Measurements from ENCODE around the gene CTCF. TPM values are rescaled to one million over a fixed set of nuclear protein-coding genes. Genes with fewer than 3 reads are reported as not detected.
"Not testable (repeated sequence)": the region's sequence is repeated elsewhere in the genome, so short reads cannot be mapped to it uniquely, and the experiment has no call there.

Gene CTCF, protein sequence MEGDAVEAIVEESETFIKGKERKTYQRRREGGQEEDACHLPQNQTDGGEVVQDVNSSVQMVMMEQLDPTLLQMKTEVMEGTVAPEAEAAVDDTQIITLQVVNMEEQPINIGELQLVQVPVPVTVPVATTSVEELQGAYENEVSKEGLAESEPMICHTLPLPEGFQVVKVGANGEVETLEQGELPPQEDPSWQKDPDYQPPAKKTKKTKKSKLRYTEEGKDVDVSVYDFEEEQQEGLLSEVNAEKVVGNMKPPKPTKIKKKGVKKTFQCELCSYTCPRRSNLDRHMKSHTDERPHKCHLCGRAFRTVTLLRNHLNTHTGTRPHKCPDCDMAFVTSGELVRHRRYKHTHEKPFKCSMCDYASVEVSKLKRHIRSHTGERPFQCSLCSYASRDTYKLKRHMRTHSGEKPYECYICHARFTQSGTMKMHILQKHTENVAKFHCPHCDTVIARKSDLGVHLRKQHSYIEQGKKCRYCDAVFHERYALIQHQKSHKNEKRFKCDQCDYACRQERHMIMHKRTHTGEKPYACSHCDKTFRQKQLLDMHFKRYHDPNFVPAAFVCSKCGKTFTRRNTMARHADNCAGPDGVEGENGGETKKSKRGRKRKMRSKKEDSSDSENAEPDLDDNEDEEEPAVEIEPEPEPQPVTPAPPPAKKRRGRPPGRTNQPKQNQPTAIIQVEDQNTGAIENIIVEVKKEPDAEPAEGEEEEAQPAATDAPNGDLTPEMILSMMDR
- polyA plus RNA-seq (2013, experiment 1 of 2): 65.6 TPM
- 66.3 TPM for polyA plus RNA-seq (2013, experiment 2 of 2)

DNA sequence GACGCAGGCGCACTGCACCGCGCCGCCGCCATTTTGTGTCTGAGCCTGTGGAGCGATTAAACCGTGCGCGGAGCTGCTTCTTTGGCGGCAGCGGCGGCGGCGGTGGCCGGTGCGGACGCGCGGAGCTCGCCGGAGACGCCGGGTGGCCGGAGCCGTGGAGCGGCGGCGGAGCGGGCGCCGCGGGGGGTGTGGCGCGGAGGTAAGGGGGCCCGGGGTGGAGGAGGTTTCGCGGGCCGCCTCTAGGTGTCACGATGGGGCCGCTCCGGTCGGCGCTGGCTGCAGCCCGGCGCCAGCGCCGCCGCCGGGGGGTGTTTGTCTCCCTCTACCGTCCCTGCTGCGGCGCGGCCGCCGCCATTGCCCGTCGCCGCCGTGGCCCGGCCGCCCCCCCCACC is at the start of gene CTCF:
CTCF (plus strand) TSS at position 1 of the 392 bp plus-strand sequence. CDS start 48,307 bp downstream, outside the sequence.
- H3K9ac ChIP-seq (ENCODE audit: low read length): peak within 1 kb of the TSS; percentile 98
- H3K4me1 ChIP-seq (ENCODE audit: control insufficient read depth, low read depth, low read length): peaks cover 2% of the 10 kb centered on the region
- H3K79me2 ChIP-seq (ENCODE audit: control insufficient read depth, insufficient read depth, low read length): peaks cover 48% of the 10 kb centered on the region
- H2AK5ac ChIP-seq (ENCODE audit: low read length): no peak within 1 kb of the TSS
- peak within 1 kb of the TSS; percentile 88 for H2BK5ac ChIP-seq (ENCODE audit: low read length)
- peak; percentile 80 for DNase-seq
- peak within 1 kb of the TSS; percentile 58 for H4K8ac ChIP-seq (ENCODE audit: low read depth, low read length)
- H3K4me2 ChIP-seq (ENCODE audit: low read length): peak within 1 kb of the TSS; percentile 85
- peak within 1 kb of the TSS; percentile 93 for H3K18ac ChIP-seq (ENCODE audit: low read length)
- peak within 1 kb of the TSS; percentile 99 for H3K4ac ChIP-seq (ENCODE audit: low read depth, low read length)
- no peaks in the 10 kb centered on the region for H3K27me3 ChIP-seq (ENCODE audit: insufficient read depth, low read length, poor library complexity)
- peak within 1 kb of the TSS; percentile 98 for H3K56ac ChIP-seq (ENCODE audit: low read length)
- peak within 1 kb of the TSS; percentile 76 for H2BK120ac ChIP-seq (ENCODE audit: low read depth, low read length)
- peak within 1 kb of the TSS; percentile 15 for H3K23ac ChIP-seq (ENCODE audit: low read length)
- H4K5ac ChIP-seq (ENCODE audit: low read length): no peak within 1 kb of the TSS
- peak within 1 kb of the TSS; percentile 100 for H3K27ac ChIP-seq (ENCODE audit: low read depth, low read length)
- H3K79me1 ChIP-seq (ENCODE audit: low read length): peaks cover 6% of the 10 kb centered on the region
- whole genome bisulfite sequencing (ENCODE audit: extremely low coverage, insufficient coverage, low lambda C conversion rate): no CpG with 5 or more reads among the region's 62 CpGs
- H3K36me3 ChIP-seq (ENCODE audit: control insufficient read depth, insufficient read depth, low read length): no peaks in the 10 kb centered on the region
- H2BK15ac ChIP-seq (replicated peaks; ENCODE audit: low read depth): no peak within 1 kb of the TSS
- peak within 1 kb of the TSS; percentile 77 for H3K4me3 ChIP-seq (ENCODE audit: low read length)

DNA sequence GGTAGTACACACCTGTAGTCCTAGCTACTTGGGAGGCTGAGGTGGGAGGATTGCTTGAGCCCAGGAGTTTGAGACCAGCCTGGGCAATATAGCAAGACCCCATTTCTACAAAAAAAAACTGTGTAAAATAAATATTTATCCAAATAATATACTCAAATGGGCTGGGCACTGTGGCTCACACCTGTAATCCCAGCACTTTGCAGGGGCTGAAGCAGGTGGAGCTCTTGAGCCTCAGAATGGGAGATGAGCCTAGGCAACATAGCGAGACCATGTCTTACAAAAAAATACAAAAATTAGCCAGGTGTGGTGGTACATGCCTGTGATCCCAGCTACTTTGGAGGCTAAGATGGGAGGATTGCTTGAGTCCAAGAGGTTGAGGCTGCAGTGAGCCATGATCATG is 48.4 kb upstream of the CTCF start:
- H3K23ac ChIP-seq (ENCODE audit: low read length); H2BK5ac ChIP-seq (ENCODE audit: low read length); H3K4me1 ChIP-seq (ENCODE audit: control insufficient read depth, low read depth, low read length); H3K18ac ChIP-seq (ENCODE audit: low read length); DNase-seq; H4K8ac ChIP-seq (ENCODE audit: low read depth, low read length); H3K27ac ChIP-seq (ENCODE audit: low read depth, low read length); H2BK15ac ChIP-seq (replicated peaks; ENCODE audit: low read depth); H3K36me3 ChIP-seq (ENCODE audit: control insufficient read depth, insufficient read depth, low read length); H3K4ac ChIP-seq (ENCODE audit: low read depth, low read length); H3K27me3 ChIP-seq (ENCODE audit: insufficient read depth, low read length, poor library complexity); H3K9ac ChIP-seq (ENCODE audit: low read length); H3K79me1 ChIP-seq (ENCODE audit: low read length); H2BK120ac ChIP-seq (ENCODE audit: low read depth, low read length); H2AK5ac ChIP-seq (ENCODE audit: low read length); H4K5ac ChIP-seq (ENCODE audit: low read length); H3K79me2 ChIP-seq (ENCODE audit: control insufficient read depth, insufficient read depth, low read length); H3K4me3 ChIP-seq (ENCODE audit: low read length); H3K56ac ChIP-seq (ENCODE audit: low read length); H3K4me2 ChIP-seq (ENCODE audit: low read length): not testable (repeated sequence)
- no CpG with 5 or more reads among the region's 1 CpG for WGBS (ENCODE audit: extremely low coverage, insufficient coverage, low lambda C conversion rate)

DNA sequence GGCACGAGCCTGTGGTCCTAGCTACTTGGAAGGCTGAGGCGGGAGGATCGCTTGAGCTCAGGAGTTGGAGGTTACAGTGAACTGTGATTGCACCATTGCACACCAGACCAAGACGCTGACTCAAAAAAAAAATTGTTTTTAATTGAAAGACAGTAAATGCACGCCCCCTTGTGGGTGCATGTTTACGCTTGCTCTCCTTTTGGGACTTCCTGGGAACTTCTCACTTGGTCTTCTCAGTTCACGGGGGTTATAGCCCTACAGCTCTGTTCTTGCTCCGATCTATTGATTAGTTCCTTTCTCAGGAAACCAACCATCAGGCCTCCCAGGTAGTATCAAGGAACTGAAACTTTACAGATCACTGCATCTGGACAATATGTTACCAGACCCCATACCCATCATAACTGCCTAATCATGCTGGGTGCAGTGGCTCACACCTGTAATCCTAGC is 47.9 kb upstream of the CTCF start:
- Histone ChIP-seq H3K18ac (ENCODE audit: low read length) (no peak overlapping the region), H3K79me1 (ENCODE audit: low read length) (no peaks in the 10 kb centered on the region), H3K4me2 (ENCODE audit: low read length) (no peak overlapping the region), H3K4me1 (ENCODE audit: control insufficient read depth, low read depth, low read length) (no peaks in the 10 kb centered on the region), H3K4ac (ENCODE audit: low read depth, low read length) (no peak overlapping the region), H2BK120ac (ENCODE audit: low read depth, low read length) (no peak overlapping the region), H3K36me3 (ENCODE audit: control insufficient read depth, insufficient read depth, low read length) (no peaks in the 10 kb centered on the region), H2BK5ac (ENCODE audit: low read length) (no peak overlapping the region), H2BK15ac (replicated peaks; ENCODE audit: low read depth) (no peak overlapping the region), H2AK5ac (ENCODE audit: low read length) (no peak overlapping the region), H3K56ac (ENCODE audit: low read length) (no peak overlapping the region), H3K23ac (ENCODE audit: low read length) (no peak overlapping the region), H4K5ac (ENCODE audit: low read length) (no peak overlapping the region), H3K27me3 (ENCODE audit: insufficient read depth, low read length, poor library complexity) (no peaks in the 10 kb centered on the region), H3K27ac (ENCODE audit: low read depth, low read length) (no peak overlapping the region), H3K79me2 (ENCODE audit: control insufficient read depth, insufficient read depth, low read length) (no peaks in the 10 kb centered on the region), H3K9ac (ENCODE audit: low read length) (no peak overlapping the region), H4K8ac (ENCODE audit: low read depth, low read length) (no peak overlapping the region), H3K4me3 (ENCODE audit: low read length) (no peak overlapping the region)
- no CpG with 5 or more reads among the region's 8 CpGs for WGBS (ENCODE audit: extremely low coverage, insufficient coverage, low lambda C conversion rate)
- DNase-seq: peak; percentile 81

DNA sequence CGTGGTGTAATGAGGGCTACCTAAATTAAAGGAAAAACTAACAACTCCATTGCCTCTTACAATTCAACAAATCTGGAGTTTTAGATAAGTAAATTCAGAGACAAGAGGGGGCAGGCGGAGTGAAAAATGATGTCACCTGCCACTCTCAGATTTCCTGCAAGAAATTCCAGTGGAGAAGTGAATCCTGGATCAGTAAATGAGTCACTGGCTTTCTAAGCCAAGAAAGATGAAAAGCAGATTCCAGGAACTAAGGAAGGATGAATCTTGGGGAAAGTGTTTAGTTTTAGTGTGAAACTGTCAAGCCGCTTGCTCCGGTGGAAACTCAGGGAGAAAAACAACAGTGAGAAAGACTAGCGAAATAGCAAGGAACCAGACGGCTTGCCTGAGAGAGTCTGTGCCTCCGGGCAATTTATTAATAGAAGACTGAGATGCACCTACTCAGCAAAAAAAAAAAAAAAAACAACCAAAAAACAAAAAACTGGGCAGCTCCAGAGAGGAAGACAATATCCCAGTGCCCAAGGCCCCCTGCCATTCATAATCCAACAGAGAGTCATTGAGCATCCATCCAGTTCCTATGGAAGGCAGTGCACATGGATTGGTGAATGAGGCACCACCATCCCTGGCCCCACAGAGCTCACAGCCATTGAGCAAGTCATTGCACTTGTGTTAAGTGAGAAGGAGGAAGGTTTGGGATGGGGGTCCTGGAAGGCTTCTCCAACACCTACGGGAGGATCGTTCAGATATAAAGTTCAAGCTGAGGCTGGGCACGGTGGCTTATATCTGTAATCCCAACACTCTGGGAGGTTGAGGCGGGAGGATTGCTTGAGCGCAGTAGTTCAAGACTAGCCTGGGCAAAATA is 45.8 kb upstream of the CTCF start:
- Histone ChIP-seq H2BK120ac (ENCODE audit: low read depth, low read length) (no peak overlapping the region), H3K9ac (ENCODE audit: low read length) (no peak overlapping the region), H4K8ac (ENCODE audit: low read depth, low read length) (no peak overlapping the region), H3K4ac (ENCODE audit: low read depth, low read length) (no peak overlapping the region), H2AK5ac (ENCODE audit: low read length) (no peak overlapping the region), H4K5ac (ENCODE audit: low read length) (no peak overlapping the region), H3K56ac (ENCODE audit: low read length) (no peak overlapping the region), H3K27me3 (ENCODE audit: insufficient read depth, low read length, poor library complexity) (no peaks in the 10 kb centered on the region), H2BK15ac (replicated peaks; ENCODE audit: low read depth) (no peak overlapping the region), H3K79me1 (ENCODE audit: low read length) (no peaks in the 10 kb centered on the region), H3K79me2 (ENCODE audit: control insufficient read depth, insufficient read depth, low read length) (no peaks in the 10 kb centered on the region), H3K36me3 (ENCODE audit: control insufficient read depth, insufficient read depth, low read length) (no peaks in the 10 kb centered on the region), H3K4me3 (ENCODE audit: low read length) (no peak overlapping the region), H3K23ac (ENCODE audit: low read length) (no peak overlapping the region), H3K4me1 (ENCODE audit: control insufficient read depth, low read depth, low read length) (no peaks in the 10 kb centered on the region), H3K27ac (ENCODE audit: low read depth, low read length) (no peak overlapping the region), H2BK5ac (ENCODE audit: low read length) (no peak overlapping the region), H3K4me2 (ENCODE audit: low read length) (no peak overlapping the region), H3K18ac (ENCODE audit: low read length) (no peak overlapping the region)
- no peak for DNase-seq
- no CpG with 5 or more reads among the region's 12 CpGs for WGBS (ENCODE audit: extremely low coverage, insufficient coverage, low lambda C conversion rate)

DNA sequence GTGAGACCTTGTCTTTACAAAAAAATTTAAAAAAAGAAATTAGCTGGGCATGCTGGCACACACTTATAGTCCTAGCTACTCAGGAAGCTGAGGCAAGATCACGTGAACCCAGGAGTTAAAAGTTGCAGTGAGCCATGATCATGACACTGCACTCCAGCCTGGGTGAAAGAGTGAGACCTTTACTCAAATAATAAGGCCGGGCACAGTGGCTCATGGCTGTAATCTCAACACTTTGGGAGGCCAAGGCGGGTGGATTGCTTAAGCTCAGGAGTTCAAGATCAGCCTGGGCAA is 45.2 kb upstream of the CTCF start:
- no CpG with 5 or more reads among the region's 3 CpGs for WGBS (ENCODE audit: extremely low coverage, insufficient coverage, low lambda C conversion rate)
- Histone ChIP-seq H2AK5ac (ENCODE audit: low read length) (no peak overlapping the region), H3K9ac (ENCODE audit: low read length) (no peak overlapping the region), H3K4me1 (ENCODE audit: control insufficient read depth, low read depth, low read length) (no peaks in the 10 kb centered on the region), H3K4me2 (ENCODE audit: low read length) (no peak overlapping the region), H3K27ac (ENCODE audit: low read depth, low read length) (no peak overlapping the region), H3K79me2 (ENCODE audit: control insufficient read depth, insufficient read depth, low read length) (no peaks in the 10 kb centered on the region), H2BK120ac (ENCODE audit: low read depth, low read length) (no peak overlapping the region), H3K4ac (ENCODE audit: low read depth, low read length) (no peak overlapping the region), H3K27me3 (ENCODE audit: insufficient read depth, low read length, poor library complexity) (no peaks in the 10 kb centered on the region), H2BK5ac (ENCODE audit: low read length) (no peak overlapping the region), H3K23ac (ENCODE audit: low read length) (no peak overlapping the region), H4K8ac (ENCODE audit: low read depth, low read length) (no peak overlapping the region), H3K56ac (ENCODE audit: low read length) (no peak overlapping the region), H3K36me3 (ENCODE audit: control insufficient read depth, insufficient read depth, low read length) (no peaks in the 10 kb centered on the region), H3K18ac (ENCODE audit: low read length) (no peak overlapping the region), H3K4me3 (ENCODE audit: low read length) (no peak overlapping the region), H4K5ac (ENCODE audit: low read length) (no peak overlapping the region), H3K79me1 (ENCODE audit: low read length) (no peaks in the 10 kb centered on the region), H2BK15ac (replicated peaks; ENCODE audit: low read depth) (no peak overlapping the region)
- no peak for DNase-seq

Measured in mesendoderm (in vitro differentiated cells).